Smooth muscle cell of the brain vasculature (primary cell): ENCODE data around the gene ZMIZ1.

Source experiments
- DNase-seq: peaks from one replicate; pipeline ENCODE4 v3.0.0-alpha.2; 2012; ENCODE audit warnings: low read depth, low spot score

The ZMIZ1 gene

GRCh38 chr10:79138449-79139123 lies 69.8 kb downstream of the ZMIZ1 start:
- DNase-seq, result no peak

- peak; percentile 76 for DNase-seq
Observed at GRCh38 chr10:79139124-79139835, 70.5 kb downstream of the ZMIZ1 start.

GRCh38 chr10:79140085-79140793 lies 71.5 kb downstream of the ZMIZ1 start:
- no peak for DNase-seq

GRCh38 chr10:79140855-79141254 lies 72.1 kb downstream of the ZMIZ1 start:
- DNase-seq, result no peak

- no peak for DNase-seq
Observed at GRCh38 chr10:79142064-79142491, 73.3 kb downstream of the ZMIZ1 start.

DNA sequence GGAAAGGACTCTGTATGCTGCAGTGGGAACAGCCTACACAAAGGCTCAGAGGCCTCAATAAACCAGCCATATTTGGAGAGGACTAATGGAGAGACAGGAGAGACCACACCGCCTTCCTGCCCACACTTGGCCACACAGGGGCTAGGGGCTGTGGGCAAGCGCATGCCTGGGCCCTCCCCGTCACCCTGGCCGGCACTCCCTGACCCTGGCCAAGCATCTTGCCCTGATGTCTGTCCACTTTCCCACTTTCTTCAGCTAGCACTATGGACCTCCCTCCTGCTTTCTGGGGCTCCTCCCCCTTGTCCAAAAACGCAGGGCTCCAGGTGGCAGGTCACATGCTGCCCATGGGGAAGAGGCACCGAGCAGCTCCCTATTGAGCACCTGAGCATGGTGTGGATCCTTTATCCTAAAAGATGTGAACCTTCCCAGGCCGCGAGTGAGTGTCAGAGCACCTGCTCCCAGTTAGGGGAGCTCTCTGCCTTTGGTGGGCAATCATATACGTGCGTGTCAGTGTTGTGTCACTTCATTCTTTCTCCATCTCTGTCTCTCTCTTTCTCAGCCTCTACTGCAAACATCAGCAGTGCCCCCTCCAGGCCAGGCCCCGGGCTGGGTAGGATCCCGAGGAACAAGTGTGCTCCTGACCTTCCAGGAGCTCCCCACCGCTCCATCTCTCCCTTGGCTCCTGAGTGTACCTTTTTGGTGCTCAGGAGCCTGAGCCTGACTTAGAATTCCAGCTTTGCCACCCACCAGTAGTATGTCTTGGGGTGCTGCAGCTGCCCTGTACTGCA lies 74.0 kb downstream of the ZMIZ1 start:
- DNase-seq, result no peak

DNA sequence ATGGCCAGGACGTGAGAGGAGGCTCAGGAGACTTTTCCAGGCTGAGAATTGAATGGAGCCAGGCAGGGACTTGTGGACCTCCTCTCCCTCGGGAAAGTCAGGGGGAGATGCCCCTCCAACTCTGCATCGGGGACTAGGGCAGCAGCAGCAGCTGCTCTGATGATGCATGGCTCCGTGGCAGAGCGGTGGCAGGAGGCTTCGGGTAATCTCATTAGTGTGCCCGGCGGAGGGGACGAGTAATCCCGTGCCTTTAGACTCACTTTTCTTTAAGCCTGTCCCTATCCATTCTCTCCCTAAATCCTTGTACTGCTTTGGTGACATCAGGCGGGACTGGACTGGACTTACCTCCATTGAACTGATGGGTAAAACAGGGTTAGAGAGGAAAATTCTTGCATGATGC lies 75.1 kb downstream of the ZMIZ1 start:
- no peak for DNase-seq

GRCh38 chr10:79144351-79145173 lies 75.8 kb downstream of the ZMIZ1 start:
- DNase-seq, result no peak

DNA sequence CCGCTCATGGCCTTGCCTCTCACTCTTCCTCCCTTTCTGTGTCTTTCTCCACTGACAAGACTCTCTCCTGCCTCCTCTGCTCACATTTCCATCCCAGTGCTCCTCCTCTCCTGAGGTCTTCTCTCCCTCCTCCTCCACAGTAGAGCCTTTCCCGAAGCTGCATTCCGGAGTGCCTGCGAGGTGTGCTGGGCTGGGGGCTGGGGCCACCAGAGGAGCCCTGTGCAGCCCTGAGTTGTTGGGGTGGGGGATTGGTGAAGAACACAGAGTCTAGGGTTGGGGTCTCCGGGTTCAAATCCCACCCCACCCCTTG lies 76.4 kb downstream of the ZMIZ1 start:
- DNase-seq, result no peak

DNA sequence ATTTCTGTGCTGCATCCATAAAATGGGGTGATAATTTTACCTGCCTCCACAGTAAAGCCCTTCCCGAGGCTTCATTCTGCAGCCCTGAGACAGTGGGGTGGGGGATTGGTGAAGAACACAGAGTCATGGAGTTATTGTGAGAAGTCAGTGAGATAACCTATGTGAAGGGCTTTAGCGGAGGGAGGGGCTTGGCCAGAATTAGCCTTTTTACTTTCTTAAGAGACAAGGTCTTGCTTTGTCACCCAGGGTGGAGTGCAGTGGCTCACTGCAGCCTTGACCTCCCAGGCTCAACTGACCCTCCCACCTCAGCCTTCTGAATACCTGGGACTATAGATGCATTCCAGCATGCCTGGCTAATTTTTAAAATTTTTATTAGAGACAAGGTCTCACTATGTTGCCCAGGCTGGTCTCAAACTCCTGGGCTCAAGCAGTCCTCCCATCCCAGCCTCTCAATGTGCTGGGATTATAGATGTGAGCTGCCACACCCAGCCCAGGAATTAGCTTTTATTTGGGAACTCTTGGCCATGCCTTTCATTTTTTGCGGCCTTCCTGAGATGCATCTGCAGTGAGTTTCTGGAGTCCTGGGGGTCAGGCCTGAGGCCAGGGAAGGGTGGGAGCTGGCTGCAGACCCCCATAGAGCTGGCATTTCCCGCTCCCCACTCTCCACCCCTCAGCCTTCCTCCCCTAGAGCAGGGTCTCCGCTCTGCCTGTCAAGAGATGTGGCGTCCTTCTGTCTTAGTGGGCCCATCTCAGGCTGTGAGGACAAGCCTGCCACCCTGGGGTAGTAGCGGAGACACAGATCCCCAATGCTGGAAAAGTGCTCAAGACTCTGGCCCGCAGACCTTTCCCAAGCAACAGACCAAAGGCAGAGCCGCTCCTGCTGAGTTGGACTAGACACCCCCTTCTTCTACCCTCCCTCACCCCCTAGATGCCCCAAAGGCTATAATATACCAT lies 77.0 kb downstream of the ZMIZ1 start:
- no peak for DNase-seq

DNA sequence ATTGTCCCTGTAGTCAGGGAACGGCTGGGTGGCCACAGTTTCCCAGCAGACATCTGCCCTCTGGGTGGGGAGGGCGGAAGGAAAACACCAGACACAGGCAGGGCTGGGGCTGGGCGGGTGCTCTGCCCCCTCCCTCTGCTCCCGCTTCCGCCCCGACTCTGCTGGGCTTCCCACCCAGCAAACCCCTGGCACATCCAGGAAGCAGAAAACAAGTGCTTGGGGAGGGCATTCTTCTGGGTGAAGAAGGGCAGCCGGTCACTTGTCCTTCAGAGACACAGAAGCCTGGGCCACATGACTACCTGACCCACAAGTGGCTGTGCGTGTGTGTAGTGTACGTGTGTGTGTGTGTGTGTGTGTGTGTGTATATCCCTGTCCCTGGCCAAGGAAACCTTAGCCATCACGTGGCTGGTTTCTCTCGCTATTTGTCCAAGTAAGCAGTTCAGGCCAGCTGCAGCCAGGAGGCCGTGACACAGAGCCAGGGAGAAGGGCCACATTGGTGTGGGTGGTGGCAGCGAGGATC lies 77.9 kb downstream of the ZMIZ1 start:
- no peak for DNase-seq

DNA sequence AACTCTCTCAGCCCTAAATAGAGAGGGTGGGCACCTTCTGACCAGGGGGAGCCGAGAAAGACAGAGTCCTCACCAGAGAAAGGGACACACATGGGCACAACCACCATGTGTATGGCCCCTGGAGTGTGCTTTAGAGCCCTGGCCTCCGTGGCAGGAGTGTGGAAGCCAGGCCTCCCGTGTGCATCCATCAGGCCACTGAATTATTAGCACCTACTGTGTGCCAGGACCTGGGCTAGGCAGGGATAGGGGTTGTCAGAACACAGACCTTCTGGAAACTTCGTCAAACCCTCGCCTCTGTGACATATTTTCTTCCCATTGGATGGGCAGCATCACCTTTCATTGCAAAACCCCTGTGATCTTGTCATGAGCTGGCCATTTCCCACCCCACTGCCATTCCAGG lies 78.5 kb downstream of the ZMIZ1 start:
- DNase-seq, result no peak

- no peak for DNase-seq
Observed at GRCh38 chr10:79147796-79148451, 79.2 kb downstream of the ZMIZ1 start.

DNA sequence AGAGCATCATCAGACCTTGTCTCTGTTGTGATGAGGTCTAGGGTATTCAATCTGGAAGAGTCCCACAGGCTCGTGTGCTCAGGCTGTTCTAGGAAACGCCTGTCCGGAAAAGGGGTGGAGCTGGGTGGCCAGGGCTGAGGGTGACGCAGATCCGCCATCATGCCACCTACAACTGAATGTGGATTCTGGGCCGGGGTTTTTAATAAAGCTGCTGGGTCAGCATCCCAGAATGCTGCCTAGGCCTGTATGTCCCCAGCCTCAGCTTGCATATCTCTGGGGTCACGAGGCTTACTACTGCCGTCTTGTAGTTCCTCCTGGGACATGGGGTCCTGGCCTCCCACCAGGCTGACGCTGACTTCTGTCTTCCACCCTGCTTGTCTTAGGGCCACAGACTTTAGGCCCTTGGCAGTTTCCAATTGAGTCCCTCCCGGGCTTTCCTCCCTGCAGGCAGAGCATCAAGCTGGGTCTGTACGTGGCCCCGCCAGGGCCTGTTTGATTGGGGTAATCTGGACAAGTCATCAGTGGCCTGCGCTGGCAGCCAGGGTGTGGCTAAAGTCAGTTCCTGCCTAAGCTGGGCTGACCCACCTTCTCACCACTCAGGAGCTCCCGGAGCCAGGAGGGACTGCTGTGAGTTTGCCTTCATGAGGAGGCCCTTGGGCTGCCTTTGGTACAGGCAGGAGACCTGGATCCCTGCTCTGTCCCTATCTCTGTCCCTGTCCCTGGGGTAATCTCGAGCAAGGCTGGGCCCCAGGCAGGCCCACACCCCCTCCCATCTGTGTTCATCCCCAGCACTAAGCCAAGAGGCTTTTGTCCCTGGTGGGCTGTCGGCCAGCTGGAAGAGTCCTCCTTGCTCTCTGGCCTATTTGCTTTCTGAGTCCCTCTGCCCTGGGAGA lies 79.9 kb downstream of the ZMIZ1 start:
- no peak for DNase-seq

DNA sequence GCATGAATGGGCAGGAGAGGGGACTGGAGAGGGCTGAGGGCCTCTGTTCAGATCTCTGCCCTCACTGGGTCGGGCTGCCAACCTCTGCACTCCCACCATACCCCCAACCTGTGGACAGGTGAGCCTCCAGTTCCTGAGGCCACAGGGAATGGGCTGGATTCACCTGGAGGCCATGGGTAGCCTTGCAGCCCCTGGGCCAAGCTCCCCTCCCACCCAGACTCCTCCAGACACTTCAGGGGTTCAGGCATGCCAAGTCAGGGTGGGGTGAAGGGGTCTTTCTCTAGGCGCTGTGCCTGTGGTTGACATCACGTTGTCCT lies 80.5 kb downstream of the ZMIZ1 start:
- DNase-seq, result no peak

- no peak for DNase-seq
Observed at GRCh38 chr10:79149662-79150443, 81.1 kb downstream of the ZMIZ1 start.

GRCh38 chr10:79150444-79150754 lies 81.6 kb downstream of the ZMIZ1 start:
- DNase-seq, result no peak

- DNase-seq, result no peak
Observed at GRCh38 chr10:79152423-79152817, 83.7 kb downstream of the ZMIZ1 start.
